GM19372 (cell line): ENCODE results near the gene MRPL53.

Experiments used
- ATAC-seq: cut with Tn5 transposase; IDR thresholded peaks from one replicate; pipeline ENCODE4 v1.9.1; 2021; ENCODE audit warnings: mild to moderate bottlenecking, low read depth, moderate library complexity; ENCODE audit not compliant: unreplicated experiment

MRPL53 gene

DNA sequence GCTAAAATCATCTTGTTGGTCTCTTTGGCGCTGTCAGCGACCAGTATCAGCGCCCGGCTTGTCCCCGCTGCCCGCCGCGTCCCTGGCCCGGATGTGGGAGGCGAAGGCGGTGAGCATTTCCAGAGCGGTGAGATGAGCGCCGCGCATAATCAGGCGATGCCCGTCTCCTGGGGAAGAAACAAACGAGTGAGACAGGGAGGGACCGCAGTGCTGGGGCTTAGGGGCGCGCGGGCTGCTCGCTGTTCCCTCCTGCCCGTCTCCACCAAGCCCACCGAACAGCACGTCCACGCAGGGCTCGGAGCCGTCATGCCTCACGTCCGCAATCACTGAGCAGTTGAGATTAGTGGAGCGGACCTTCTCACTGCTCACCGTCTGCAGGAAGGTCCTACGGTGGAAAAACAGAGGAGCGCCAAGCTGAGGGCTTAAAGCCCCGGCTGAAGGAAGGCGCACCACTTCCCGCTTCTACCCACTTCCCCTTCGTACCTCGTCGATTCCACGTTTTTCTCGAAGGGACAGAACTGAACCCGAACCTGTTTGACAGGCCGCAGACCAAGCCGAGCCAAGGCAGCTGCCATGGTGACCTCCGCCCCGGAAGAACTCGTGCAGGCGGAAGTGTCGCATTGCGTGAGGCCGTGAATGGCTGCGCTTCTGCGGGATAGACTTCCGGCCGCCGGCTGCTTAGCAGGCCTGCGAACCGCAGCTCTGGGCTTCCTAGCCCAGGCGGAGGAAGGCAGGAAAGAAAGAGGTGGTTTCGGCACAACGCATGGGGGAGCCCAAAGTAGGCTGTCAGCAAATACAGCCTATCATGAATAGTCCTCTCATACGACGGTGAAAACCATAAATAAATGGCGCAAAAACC, at the start of gene MRPL53:
MRPL53 (minus strand) TSS at position 595 of the 859 bp plus-strand sequence; CDS start at position 575, 20 bp downstream.
- ATAC-seq = peak; percentile 87

DNA sequence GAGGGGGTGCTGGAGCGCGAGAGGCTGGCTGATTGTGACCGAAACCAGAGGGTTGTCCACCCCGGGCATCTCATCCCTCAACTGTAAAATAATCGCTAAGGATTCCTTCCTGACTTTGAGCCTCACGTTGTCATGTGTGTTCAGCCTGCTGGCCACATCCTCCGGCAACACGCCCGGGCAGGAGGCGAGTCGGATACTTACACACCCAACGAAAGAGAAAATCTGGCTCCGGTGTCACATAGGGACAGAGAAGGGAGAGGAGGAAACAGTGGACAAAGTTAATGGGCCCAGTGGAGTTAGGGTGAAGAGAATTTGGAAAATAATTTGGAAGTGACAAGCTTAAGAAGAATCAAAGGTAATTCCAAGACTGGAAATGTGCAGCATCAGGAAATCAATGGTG, 44.2 kb upstream of the MRPL53 start:
- no peak for ATAC-seq

DNA sequence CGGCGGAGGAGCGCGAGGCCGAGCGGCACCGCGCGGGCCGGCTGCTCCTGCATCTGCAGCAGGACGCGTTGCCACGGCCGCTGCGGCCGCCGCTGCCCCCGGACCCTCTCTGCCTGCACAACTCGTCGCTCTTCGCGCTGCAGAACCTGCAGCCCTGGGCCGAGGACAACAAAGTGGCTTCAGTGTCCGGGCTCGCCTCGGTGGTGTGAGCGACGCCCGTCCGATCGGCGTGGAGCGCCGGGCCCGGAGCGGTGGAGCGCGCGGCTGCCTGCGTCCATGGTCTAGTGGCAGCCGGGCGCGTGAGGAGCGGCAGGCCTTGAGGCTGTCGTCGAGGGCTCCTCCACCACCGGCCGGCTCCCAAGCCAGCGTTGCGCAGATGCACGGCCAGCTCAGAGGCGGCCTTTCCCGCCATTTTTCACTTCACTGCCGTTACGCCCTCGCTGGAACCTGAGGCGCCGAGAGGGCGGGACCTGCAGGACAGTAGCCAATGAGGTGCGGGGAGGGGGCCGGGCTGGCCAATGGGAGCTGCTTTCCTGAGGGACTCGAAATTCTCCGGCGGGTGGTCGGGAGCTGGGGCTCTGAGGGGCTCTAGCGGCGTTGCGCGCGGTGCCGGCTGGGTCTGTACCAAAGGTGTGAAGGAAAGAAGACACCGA, 43.6 kb upstream of the MRPL53 start:
- peak; percentile 75 for ATAC-seq

DNA sequence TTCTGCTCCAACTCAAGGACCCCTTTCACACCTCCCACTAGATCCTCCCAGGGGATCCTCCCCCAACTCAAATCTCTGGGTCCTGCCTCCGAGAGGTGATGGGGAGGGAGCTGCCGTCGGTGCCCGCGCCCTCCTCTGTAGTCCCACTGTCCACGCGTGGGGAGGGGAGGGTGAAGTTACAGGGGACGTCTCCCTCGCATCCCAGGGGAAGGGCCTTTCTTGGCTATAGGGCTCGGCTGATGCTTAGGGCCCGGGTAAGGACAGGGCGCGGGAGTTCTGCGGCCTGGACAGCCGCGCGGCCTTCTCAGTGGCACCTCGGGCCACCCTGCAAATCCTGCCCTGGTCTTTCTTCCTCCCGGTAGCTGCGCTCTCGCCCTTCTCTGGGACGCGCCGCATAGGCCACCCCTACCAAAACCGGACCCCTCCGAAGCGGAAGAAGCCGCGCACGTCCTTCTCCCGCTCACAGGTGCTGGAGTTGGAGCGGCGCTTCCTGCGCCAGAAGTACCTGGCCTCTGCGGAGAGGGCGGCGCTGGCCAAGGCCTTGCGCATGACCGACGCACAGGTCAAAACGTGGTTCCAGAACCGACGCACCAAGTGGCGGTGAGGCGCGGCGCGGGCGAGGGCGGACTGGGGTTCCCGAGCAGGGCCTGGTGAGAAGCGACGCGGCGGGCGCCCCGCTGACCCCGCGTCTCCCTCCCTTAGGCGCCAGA, 42.9 kb upstream of the MRPL53 start:
- ATAC-seq = no peak

DNA sequence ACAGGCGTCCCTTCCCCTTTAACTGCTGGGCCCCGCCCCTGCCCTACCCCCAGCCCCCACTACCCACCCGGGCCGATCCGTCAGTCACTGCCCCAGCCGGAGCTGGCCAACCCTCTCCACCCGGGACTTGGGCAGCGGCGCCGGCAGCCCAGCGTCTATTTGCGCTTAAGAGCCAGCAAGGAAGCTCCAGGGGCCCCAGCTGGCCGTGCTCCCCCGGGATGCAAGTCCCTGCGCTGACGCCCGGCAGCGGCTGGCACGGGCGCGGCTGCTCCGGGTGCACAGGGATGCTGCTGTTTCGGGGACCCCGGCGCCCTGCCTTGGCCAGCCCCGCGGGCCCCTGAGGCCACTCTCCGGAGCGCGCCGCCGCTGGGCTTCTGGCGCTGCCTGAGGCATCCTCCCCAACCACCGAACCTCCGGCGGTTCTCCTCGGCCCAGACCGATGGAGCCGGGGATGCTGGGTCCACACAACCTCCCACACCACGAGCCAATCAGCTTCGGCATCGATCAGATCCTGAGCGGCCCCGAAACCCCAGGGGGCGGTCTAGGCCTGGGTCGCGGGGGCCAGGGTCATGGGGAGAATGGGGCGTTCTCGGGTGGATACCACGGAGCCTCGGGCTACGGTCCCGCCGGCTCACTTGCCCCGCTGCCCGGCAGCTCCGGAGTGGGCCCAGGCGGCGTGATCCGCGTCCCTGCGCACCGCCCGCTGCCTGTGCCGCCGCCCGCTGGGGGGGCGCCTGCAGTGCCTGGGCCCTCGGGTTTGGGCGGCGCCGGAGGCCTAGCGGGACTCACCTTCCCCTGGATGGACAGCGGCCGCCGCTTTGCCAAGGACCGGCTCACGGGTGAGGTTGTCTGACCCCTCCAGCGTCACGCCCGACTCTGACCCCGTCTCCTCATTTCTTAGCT, 42.1 kb upstream of the MRPL53 start, which contains the start of gene TLX2:
TLX2 (plus strand) TSS at position 83 of the 903 bp plus-strand sequence; CDS start at position 440, 357 bp downstream.
- no peak for ATAC-seq

DNA sequence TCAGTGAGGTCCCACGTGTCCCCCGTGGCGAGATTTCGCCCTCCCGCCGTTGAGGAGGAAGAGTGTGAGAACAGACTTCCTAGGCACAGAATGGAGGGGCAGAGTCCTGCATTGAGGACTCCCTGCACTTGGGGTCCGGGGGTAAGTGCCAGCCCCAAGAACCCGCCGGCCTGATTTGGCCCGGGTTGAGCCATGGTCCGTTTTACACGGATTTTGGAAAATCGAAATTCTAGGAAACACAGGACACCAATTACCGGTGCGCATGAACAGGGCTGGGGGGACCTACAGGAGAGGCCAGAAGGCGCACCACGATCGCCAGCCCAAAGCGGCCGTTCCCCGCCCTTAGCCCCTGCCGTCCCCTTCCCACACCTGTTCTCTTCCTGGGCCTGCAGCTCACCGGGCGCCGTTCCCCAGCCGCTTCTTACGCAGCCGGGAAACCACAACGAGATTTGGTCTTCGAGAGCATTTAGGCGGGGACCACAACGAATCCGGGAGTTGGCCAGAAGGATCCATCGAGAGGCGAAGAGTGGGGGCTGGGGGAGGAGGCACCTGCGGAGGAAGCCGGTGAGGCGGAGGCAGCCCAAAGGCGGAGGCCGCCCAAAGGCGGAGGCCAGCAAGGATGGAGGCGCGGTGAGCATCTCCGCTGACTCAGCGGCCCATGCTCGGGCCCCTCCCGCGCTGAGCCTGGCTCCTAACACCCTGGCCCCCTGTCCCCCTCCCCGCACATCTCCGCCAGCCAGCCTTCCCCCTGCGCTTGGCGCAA, 41.3 kb upstream of the MRPL53 start:
- no peak for ATAC-seq

DNA sequence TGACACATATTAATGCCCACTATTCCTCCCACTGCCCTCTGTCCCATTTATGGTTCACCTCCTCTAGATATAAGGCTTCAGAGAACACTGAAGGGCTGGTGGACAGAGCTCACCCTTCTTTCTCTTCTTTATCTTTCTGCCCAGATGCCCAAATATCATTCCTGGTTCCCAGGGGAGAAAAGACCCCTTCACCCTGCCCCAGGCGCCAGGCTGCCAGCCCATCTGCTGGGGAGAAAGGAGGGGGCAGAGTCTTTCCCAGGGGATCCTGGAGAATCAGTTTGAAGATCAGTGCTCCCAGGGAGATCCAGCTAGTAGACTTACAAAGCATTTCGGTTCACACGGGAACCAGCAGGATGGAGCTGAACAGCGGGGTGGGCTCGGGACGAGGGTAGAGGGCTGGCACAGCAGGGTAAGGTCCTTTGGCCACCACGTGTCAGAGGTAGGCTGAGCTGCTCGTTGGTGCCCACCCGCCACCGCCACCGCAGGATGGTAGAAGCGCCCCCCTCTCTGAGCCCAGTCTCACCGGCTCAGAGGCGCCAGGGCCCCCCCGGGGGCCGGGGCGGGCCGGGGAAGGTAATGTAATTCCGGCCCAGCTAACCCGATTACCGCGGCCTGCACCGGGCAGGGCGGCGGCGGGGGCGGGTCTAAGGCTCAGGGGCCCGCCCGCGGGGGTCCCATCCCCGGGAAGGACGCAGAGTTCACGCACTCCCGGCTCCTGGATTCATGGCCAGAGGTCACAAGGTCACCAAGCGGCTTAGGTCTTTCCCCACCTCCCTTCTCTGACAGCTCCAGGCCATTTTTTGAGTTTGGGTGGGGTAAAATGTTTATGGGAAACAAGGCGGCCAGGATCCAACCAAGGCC, 40.5 kb upstream of the MRPL53 start:
- no peak for ATAC-seq

DNA sequence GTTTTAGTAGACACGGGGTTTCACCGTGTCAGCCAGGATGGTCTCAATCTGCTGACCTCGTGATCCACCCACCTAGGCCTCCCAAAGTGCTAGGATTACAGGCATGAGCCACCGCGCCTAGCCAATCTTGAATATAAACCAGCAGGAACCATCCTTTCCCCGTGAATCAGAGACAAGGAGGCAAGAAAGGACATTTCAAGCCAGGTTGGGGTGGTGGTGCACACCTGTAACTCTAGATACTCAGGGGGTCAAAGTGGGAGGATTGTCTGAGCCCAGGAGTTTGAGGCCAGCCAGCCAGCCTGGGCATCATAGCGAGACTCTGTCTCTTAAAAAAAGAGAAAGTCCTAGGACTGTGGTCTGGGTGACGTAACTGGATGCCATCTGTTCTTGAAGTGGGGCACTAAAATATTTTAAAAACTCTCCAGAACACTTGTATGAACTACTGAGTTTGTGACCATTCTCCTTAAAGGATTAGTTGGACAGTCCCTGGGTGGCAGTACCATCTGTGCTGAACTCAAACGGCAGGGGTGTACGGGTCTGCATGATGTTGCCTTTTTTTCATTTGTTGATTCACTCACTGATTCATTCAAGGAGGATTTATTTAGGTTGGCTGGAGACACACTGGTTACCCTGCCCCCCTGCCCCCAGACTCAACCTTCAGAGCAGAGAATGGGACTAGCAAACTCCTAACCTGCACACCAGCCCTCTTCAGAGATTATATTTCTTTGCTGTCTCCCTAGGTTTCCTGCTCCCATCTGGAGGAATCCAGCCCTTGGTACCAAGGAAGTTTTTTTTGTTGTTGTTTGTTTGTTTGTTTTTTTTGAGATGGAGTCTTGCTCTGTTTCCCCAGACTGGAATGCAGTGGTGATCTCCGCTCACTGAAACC, 38.9 kb upstream of the MRPL53 start:
- ATAC-seq = no peak

DNA sequence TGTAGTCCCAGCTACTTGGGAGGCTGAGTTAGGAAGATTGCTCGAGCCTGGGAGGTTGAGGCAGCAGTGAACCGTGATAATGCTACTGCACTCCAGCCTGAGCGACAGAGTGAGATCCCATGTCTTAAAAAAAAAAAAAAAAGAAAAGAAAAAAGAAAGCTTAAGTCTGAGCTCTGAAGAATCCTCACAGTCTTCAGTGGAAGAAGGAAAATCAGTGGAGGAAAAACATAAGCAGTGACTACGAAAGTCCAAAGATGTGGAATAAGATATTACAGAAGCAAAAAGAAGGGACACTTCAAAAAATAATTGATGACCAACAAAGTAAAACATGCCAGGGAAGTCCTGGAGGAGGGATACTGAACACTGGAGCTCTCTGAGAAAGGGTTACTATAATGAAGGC, 37.8 kb upstream of the MRPL53 start:
- no peak for ATAC-seq

DNA sequence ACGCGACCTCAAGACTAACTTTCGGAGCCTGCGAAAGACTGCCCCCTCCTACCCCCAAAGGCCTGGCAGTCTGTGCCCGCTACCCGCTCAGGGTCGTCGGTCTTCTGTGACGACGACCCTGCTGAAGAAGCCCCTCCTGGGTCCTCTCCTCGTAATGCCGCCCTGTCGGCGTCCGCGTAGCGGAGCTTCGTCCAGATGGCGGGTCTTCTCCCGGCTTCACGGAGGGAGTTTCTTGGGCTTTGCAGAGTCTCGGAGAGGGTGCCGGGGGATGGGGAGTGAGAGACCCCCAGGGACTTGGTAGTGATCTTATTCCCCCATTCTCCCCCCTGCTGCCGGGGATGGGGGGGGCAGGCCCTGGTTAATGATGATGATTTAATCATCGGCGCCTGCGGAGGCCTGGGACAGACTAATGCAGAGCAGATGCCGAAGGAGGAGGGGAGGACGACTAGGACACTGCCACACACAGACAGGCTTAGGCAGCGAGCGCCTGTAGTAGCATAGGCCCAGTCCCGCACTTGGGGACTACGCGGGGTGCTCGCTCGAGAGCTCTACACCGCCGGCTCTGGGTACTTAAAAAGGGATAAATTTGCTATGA, 35.5 kb upstream of the MRPL53 start:
- ATAC-seq = peak; percentile 7

DNA sequence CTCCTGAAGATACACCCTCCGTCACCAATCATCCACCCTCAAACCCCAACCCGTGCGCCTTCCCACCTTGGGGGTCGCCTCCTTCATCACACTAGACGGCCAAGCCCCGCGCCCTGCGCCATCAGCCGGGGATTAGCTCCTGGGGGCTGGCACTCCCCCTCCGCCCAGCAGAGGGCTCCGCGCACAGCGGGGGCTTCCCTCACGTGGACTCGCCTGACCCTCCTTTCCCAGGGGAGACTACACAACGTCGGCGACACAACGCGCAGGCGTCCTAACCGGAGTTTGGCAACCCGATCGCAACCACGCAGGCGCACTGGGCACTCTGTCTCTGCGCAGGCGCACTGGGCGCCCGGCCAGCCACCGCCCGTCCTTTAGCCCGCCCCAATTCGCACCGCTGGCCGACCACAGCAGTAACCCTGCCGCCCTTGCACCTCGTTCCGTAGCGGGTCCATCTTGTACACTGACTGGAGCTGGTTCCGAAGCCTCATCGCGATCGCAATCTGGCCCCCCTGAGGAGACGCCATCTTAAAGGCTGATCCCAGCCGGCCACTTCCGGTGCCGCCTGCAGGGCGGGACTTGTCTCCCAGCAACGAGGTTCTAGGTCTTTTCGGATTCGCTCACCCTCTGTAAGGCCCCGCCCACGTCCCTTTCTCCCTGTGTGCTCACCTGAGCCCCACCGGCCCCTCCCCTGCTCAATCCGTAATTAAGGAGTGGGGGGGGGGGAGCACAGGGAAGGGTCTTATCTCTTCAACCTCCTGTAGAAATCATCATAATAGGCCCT, 34.9 kb upstream of the MRPL53 start, which contains the start of gene PCGF1:
PCGF1 (minus strand) TSS at position 551 of the 781 bp plus-strand sequence; CDS start at position 524, 27 bp downstream.
- peak; percentile 91 for ATAC-seq

DNA sequence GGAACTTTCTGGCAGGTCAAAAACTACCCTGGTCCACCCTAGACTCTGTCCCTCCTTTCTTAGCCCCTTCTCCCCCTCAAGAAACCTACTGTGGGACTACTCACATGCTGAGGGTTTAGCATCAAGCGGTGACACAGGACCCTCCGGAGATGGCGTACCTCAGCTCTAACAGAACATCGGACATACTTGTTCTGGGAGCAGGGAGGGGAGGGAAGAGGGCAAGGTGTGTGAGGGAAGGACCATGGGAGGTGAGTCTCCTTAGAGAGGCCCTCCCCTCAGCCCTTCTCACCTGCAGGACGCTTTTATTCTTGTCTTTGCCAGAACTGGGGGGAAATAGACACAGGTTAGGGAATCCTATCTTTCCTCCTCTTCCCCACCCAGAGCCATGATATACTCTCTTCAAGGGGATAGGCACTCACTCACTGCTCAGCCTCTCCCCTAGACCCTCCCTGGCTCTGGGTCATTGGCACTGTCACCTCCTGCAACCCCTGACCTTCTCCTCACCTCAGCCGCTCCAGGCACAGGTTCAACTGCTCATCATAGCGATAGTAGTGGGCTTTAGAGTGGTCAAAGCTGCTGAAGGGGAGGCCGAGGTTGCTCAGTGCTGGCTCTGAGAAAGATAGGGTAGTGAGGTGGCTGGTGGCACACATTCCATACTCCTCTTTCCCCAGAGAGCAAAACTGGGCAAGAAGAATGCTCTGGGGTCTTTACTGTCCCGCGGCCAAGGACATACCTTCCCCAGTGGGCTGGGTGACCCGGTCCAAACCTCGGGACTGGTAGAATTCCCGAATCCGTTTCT, 33.2 kb upstream of the MRPL53 start:
- ATAC-seq = no peak

DNA sequence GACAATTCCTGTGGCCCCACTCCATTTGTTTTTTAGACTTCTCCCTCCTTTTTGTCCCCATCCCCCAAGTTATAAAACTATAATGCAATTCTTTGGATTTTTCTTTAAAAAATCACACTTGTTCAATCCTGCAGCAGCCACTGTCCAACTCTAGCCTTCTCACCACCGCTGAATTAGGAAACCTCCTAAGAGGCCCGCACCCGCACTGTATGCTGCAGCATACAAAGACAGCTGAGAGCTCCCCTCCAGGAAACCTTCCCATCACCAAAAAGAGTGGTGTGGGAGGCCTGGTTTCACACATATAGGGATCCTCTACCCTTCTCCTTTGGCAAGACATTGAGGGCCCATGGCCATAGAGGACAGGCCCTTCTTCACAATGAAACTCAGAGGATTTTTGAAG, 32.1 kb upstream of the MRPL53 start:
- ATAC-seq = no peak

DNA sequence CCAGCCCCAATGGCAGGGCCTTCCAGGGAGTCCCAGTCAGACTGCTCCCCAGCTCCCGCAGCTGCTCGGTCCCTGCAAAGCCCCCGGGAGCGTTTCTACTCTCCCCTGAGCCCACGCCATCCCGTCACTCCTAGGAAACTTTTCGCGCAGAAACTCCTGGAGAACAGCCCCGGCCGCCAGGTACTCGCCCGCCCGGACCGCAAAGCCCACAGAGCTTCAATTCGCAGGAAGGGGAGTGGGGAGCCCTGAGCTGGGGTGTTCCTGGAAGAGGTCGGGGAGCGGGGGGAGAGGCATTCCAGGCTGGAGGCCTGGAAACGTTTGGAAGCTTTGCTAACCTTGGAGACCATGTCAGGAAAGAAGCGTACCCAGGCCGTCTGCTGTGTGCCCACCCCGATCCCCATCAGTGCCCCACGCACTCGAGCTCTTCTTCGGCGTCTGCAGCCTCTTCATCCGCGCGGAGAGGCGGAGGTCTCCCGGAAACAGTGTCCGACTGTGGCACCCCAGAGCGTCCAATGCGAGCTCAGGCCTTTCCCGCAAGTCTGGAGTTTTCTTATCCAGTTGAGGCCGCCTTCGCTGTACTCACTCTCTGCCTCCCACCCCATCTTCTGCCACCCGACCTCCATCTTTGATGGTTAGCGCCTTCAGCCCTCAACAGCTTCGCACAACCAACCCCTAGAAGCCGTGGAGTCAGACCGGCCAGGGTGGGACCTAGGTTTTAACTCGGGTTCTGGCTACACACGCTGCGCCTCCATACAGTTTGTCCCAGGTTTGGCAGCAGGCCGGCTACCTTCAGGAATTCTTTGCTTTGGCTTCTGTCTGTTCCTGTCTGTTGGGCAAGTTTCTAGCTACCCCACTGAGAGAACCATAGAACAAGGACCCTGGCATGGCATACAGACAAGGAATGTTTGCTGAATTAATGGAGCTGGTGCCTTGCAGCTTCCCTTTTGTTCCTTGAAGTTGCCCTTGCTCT, 31.3 kb upstream of the MRPL53 start:
- no peak for ATAC-seq
